ENCODE results near the gene ABI1. TPM values are rescaled to one million over a fixed set of nuclear protein-coding genes. Genes with fewer than 3 reads are reported as not detected.
A peak's percentile ranks its signal among the peaks of the same experiment; 100 is the strongest.

The ABI1 gene
- total RNA-seq, 1 donor from 2014 or later: 83.5 TPM

DNA sequence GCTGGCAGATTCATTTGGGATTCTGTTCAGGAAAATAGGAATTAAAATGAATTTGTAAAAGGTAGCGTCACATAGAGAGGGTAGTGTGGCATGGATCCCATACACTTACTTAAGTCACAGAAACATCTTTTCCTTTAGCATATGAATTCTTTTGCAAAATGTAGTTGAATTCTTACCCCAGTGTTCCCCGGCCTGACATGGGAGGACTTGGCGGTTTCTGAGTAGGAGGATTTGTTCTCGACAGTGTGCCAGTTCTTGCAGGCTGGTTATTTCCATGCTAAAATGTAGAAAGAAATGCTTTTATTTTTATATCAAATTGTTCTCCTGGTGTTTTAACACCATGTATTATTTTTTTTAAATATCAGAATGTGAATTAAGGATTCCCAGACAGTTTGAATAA lies 90.7 kb downstream of the ABI1 start:
- DNase-seq: no peak
- Mint-ChIP-seq H3K4me3 (no peak overlapping the region), H3K4me1 (peaks cover 27% of the 10 kb centered on the region), H3K36me3 (ENCODE audit: low read depth) (peaks cover 54% of the 10 kb centered on the region), H3K9me3 (no peaks in the 10 kb centered on the region), H3K27me3 (no peaks in the 10 kb centered on the region), H3K27ac (no peak overlapping the region)
- ChIA-PET POLR2A (interaction anchor here (1.1 kb wide), 1 partner anchor 11 kb away, joined by 3 read pairs; no protein-coding TSS in a partner anchor), CTCF (no interaction called here)
- TF ChIP-seq, protein P1, sequence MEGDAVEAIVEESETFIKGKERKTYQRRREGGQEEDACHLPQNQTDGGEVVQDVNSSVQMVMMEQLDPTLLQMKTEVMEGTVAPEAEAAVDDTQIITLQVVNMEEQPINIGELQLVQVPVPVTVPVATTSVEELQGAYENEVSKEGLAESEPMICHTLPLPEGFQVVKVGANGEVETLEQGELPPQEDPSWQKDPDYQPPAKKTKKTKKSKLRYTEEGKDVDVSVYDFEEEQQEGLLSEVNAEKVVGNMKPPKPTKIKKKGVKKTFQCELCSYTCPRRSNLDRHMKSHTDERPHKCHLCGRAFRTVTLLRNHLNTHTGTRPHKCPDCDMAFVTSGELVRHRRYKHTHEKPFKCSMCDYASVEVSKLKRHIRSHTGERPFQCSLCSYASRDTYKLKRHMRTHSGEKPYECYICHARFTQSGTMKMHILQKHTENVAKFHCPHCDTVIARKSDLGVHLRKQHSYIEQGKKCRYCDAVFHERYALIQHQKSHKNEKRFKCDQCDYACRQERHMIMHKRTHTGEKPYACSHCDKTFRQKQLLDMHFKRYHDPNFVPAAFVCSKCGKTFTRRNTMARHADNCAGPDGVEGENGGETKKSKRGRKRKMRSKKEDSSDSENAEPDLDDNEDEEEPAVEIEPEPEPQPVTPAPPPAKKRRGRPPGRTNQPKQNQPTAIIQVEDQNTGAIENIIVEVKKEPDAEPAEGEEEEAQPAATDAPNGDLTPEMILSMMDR (IDR thresholded peaks at IDR 0.05): no peak
- intact Hi-C loops (cut with micrococcal nuclease): no loop called here
- ATAC-seq (ENCODE audit: low read depth): no peak

DNA sequence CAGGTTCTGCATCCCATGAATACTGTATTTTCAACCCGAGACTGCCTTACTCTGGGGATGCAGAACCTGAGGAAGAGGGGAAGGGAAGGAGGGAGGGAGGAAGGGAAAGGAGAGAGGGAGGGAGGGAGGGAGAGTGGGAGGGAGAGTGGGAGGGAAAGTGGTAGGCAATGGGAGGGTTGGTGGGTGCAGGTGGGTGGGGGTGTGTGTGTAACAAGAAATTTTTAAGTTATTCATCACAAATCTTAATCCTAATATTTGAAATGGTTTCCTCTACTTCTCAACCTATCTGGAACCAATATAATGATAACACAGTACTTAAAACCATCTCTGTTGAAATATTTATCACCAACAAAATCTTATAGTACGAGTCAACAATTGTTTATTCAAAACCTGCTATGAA lies 95.2 kb downstream of the ABI1 start:
- TF ChIP-seq, protein P1 (IDR thresholded peaks at IDR 0.05): no peak
- ATAC-seq (ENCODE audit: low read depth): no peak
- ChIA-PET CTCF (no interaction called here), POLR2A (interaction anchor here (1.0 kb wide), 1 partner anchor 16 kb away, joined by 4 read pairs; no protein-coding TSS in a partner anchor)
- DNase-seq: no peak
- Mint-ChIP-seq H3K27ac (no peak overlapping the region), H3K4me3 (no peak overlapping the region), H3K4me1 (peaks cover 3% of the 10 kb centered on the region), H3K27me3 (no peaks in the 10 kb centered on the region), H3K36me3 (ENCODE audit: low read depth) (peaks cover 66% of the 10 kb centered on the region), H3K9me3 (no peaks in the 10 kb centered on the region)
- intact Hi-C loops (cut with micrococcal nuclease): no loop called here

DNA sequence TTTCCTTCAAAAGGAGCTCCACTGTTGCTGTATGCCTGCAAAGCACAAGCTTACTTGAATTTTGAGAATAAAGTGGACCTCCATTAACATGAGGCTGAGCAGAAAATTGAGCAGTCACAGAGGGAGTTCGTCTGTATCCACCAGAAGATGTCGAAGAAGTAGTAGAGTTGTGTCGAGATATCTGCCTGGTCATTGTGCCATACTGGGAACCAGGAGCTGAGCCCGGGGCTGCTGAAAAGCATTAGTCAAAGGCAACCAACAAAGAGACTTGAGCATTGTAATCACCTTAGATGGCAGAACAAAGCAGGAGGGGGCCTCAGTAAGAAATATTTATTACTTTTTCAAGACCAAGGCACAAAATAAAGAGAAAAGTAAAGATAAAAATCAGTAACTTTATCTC lies 101.8 kb downstream of the ABI1 start:
- peaks cover 24% of the 10 kb centered on the region for H3K4me1 Mint-ChIP-seq
- TF ChIP-seq, protein P1 (IDR thresholded peaks at IDR 0.05): no peak
- intact Hi-C loops (cut with micrococcal nuclease): loop anchor here (5.0 kb wide), 1 partner anchor 33 kb away; no protein-coding TSS in a partner anchor

DNA sequence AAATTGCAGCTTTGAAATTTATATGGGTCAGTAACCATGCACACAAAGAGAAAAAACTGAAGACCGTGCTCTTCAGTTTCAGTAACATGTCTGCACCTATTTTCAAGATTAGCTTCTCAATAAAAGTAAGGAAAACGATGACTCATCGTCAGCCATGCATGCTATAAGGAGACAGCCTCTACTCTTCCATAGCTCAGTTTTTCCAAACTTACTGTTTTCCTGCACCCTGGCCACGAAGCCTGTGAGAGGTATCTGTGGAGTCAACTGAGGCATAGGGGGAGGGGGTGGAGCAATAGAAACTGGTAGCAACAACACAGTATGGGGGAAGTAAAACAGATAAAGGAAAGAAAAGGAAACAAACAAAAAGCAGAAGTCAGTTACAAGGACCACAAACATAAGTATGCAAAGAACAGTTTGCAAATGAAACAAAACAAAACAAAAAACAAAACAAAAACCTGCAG lies 105.3 kb downstream of the ABI1 start:
- H3K27ac Mint-ChIP-seq: peak overlapping the region; percentile 68
- peak; percentile 75 for ATAC-seq (ENCODE audit: low read depth)
- TF ChIP-seq, protein P1 (IDR thresholded peaks at IDR 0.05): no peak
- POLR2A ChIA-PET: interaction anchor here (1.1 to 1.9 kb wide), 3 partner anchors 15 to 105 kb away, joined by 4 to 5 read pairs (median 4); partner anchors contain the start of gene ABI1
- peak overlapping the region; percentile 59 for H3K4me3 Mint-ChIP-seq
- H3K9me3 Mint-ChIP-seq: no peaks in the 10 kb centered on the region
- peaks cover 55% of the 10 kb centered on the region for H3K36me3 Mint-ChIP-seq (ENCODE audit: low read depth)
- peaks cover 25% of the 10 kb centered on the region for H3K4me1 Mint-ChIP-seq
- no peak for DNase-seq
- CTCF ChIA-PET: interaction anchor here (0.8 to 3.2 kb wide), 3 partner anchors 15 to 106 kb away, joined by 3 to 16 read pairs (median 4); partner anchors contain the start of gene ABI1
- H3K27me3 Mint-ChIP-seq: no peaks in the 10 kb centered on the region
- intact Hi-C loops (cut with micrococcal nuclease): loop anchor here (5.0 kb wide), 1 partner anchor 37 kb away; no protein-coding TSS in a partner anchor

More for the DNA sequence above, 101.8 kb downstream of the ABI1 start:
- no peak for DNase-seq
- H3K27me3 Mint-ChIP-seq: no peaks in the 10 kb centered on the region
- H3K27ac Mint-ChIP-seq: peak overlapping the region; percentile 22
- H3K4me3 Mint-ChIP-seq: no peak overlapping the region
- ChIA-PET CTCF (interaction anchor here (1.3 kb wide), 1 partner anchor 33 kb away, joined by 3 read pairs; no protein-coding TSS in a partner anchor), POLR2A (no interaction called here)
- ATAC-seq (ENCODE audit: low read depth): no peak
- H3K36me3 Mint-ChIP-seq (ENCODE audit: low read depth): peaks cover 54% of the 10 kb centered on the region
- no peaks in the 10 kb centered on the region for H3K9me3 Mint-ChIP-seq

DNA sequence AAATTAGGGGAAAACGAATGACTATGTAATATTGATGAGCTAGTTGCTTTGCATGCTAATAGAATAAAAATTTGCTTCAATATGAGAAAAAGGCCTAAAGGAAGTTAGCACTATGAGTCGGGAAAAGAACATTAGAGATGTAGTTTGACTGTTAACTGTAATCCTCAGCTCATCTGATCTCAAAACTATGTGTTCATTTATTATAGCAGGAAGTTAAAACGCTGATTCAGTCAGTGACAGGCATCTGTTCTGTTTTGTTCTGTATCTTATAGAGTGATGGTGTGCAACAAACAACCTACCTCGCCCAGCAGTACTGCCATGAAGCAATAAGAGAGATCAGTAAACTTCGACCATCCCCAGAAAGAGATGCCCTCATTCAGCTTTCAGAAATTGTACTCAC lies 114.7 kb downstream of the ABI1 start:
- Mint-ChIP-seq H3K4me1 (peaks cover 29% of the 10 kb centered on the region), H3K4me3 (no peak overlapping the region), H3K27me3 (no peaks in the 10 kb centered on the region), H3K27ac (peak overlapping the region; percentile 0), H3K9me3 (no peaks in the 10 kb centered on the region), H3K36me3 (ENCODE audit: low read depth) (peaks cover 61% of the 10 kb centered on the region)
- POLR2A ChIA-PET: interaction anchor here (0.5 kb wide), 1 partner anchor 87 kb away, joined by 4 read pairs; no protein-coding TSS in a partner anchor
- CTCF ChIA-PET: interaction anchor here (1.5 kb wide), 1 partner anchor 19 kb away, joined by 4 read pairs; no protein-coding TSS in a partner anchor
- no peak for ATAC-seq (ENCODE audit: low read depth)
- intact Hi-C loops (cut with micrococcal nuclease): no loop called here
- no peak for DNase-seq
- TF ChIP-seq, protein P1 (IDR thresholded peaks at IDR 0.05): no peak

Data from activated B cell treated with CpG ODN at 0.5 μM for 24 hours (primary cell).